GM13977 (cell line): Measurements from ENCODE around the gene SLC46A3.
"Not testable (repeated sequence)": the region's sequence is repeated elsewhere in the genome, so short reads cannot be mapped to it uniquely, and the experiment has no call there.

Experiments used
- DNase-seq: peaks from one replicate; pipeline ENCODE4 v3.0.0; 2012; ENCODE audit warnings: low spot score
- in situ Hi-C: fragments of 300-500 bp; cut with MboI; formaldehyde crosslinking; loops from one replicate; pipeline ENCODE4 v1.12.0; 2022; ENCODE audit warnings: low sequenced_read_pairs, low pct_unique_long_range_greater_than_20kb, mixed read lengths, inconsistent platforms; ENCODE audit not compliant: unreplicated experiment
- TF ChIP-seq, protein P1 (sequence below): IDR thresholded peaks from 2 replicates; pipeline ENCODE4 v1.5.1; 2012; ENCODE audit warnings: mild to moderate bottlenecking, control low read depth; ENCODE audit not compliant: insufficient read depth; ENCODE audit errors: extremely low read depth, missing control alignments

SLC46A3 gene

DNA sequence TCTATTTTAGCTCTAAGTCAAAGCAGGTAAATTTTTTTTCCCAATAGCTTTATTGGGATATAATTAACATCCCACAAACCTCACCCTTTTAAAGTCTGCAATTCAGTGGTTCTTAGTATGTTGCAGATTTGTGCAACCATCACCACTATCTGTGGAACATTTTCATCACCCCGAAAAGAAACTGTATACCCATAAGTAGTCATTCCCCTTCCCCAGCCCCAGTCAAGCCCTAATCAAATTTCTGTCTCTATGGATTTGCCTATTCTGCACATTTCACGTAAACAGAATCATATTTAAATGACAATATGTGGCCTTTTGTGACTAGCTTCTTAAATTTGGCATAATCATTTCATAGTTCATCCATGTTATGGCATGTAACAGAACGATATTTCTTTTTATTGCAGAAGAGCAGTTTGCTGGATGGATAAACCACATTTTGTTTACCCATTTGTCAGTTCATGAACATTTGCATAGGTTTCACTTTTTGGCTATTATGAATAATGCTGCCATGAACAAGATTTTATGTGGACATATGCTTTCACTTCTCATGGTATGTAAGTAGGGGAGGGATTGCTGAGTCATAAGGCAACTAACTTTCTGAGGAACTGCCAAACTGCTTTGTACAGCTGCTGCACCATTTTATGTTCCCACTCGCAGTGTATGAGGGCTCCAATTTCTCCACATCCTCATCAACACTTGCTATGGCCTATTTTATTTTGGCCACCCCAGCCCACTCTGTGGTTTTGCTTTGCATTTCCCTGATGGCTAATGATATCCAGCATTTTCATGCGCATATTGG is 10.9 kb downstream of the SLC46A3 start:
- in situ Hi-C loops, result no loop called here
- TF ChIP-seq, protein P1, sequence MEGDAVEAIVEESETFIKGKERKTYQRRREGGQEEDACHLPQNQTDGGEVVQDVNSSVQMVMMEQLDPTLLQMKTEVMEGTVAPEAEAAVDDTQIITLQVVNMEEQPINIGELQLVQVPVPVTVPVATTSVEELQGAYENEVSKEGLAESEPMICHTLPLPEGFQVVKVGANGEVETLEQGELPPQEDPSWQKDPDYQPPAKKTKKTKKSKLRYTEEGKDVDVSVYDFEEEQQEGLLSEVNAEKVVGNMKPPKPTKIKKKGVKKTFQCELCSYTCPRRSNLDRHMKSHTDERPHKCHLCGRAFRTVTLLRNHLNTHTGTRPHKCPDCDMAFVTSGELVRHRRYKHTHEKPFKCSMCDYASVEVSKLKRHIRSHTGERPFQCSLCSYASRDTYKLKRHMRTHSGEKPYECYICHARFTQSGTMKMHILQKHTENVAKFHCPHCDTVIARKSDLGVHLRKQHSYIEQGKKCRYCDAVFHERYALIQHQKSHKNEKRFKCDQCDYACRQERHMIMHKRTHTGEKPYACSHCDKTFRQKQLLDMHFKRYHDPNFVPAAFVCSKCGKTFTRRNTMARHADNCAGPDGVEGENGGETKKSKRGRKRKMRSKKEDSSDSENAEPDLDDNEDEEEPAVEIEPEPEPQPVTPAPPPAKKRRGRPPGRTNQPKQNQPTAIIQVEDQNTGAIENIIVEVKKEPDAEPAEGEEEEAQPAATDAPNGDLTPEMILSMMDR, result no peak
- peak; percentile 52 for DNase-seq

DNA sequence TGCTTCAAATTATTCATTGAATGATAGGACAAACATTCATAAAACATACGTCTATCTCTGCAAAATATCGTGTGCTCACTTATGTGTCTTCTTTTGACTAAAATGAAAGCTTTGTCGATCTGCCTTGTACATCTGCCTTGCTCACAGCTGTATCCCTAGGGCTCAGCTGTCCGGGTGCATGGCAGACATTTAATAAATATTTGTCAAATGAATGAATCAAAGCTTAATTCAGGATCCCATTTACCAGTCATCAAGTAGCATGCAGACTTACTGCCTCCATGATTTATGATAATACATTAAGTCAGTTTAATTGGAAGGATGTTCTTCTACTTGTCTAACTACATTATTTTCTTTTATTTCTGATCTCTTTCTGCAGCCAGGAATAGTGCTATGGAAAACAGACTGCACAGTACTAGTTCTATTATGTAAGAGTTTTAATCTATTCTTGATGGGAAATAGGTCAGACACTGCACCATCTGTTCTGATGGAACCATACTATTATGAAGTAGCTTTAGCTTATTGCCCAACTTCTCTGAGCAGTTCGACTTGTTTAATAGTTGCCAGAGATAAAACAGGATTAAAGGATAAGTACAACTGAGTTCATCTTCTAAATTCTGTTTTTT is 13.2 kb downstream of the SLC46A3 start:
- TF ChIP-seq, protein P1, result no peak
- DNase-seq, result no peak
- in situ Hi-C loops, result no loop called here

DNA sequence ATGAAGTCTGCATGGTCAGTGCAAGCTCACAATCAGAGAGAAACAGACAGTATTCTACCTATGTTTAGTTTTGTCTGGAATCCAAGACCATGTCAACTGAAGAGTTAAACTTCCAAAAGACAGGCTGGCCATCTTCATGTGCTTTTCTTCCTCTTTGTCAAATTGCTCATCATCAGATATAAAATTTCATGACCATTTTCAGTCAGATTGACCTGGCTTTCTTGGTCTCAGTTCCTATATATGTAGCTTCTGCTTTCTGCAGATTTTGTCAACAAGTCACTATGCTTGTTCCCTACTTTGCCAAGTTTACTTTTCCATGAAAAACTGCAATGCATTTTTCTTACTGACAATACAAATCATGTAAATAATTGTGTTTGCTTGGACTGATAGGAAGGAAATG is 13.9 kb downstream of the SLC46A3 start:
- TF ChIP-seq, protein P1, result no peak
- in situ Hi-C loops, result no loop called here
- DNase-seq, result no peak

DNA sequence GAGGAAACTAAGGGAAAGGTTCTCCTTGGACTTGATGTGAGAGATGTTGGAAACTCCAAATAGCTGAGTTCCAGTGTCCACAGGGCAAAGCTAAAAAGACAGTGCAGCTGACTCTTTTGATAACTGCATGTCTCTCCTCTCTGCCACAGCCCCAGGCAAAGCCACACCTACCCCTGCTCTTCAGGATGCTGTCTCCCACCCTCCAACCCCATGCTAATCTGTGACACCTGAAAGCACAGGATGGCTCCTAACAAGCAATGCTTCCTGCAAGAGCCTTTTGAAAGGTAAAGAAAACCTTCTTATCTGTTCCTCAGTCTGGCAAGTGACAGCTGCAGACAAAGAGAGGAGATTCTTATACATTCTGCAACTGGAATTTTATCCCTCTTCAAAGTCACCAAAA is 14.5 kb downstream of the SLC46A3 start:
- no peak for DNase-seq
- in situ Hi-C loops, result no loop called here
- TF ChIP-seq, protein P1, result no peak

DNA sequence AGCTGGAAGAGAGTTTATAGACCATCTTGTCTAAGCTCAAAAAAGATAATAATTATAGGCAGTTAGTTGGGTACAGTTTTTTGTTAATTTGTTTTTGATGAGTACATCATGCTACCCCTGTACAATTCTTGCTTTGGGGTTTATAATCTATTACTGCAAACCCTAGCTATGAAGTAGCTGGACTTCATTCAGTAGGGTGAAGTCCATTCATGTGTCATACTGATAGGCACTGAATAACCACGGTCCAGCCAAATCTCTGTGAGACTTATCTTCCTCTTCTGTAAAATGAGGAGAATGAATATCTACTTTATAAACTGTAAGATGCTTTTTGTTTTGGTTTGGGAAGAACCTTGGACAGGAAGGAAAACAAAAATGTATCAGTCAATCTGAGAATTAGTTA is 19.5 kb downstream of the SLC46A3 start:
- in situ Hi-C loops, result no loop called here
- TF ChIP-seq, protein P1, result no peak
- no peak for DNase-seq

DNA sequence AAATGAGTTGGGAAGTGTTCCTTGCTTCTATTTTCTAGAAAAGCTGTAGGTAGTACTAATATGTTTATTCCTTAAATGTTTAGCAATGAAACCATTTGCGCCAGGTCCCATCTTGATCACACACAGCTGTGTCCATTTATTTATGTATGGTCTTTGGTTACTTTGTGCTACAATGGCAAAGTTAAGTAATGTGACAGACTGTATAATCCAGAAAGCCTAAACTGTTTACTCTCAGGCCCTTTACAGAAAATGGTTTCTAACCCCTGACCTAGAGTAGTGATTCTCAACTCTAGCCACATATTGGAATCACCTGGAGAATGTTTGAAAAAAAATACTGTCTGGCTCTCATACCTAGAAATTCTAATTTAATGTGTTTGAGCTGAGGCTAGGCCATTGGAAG is 21.3 kb downstream of the SLC46A3 start:
- DNase-seq, result no peak
- in situ Hi-C loops, result no loop called here
- TF ChIP-seq, protein P1, result no peak

DNA sequence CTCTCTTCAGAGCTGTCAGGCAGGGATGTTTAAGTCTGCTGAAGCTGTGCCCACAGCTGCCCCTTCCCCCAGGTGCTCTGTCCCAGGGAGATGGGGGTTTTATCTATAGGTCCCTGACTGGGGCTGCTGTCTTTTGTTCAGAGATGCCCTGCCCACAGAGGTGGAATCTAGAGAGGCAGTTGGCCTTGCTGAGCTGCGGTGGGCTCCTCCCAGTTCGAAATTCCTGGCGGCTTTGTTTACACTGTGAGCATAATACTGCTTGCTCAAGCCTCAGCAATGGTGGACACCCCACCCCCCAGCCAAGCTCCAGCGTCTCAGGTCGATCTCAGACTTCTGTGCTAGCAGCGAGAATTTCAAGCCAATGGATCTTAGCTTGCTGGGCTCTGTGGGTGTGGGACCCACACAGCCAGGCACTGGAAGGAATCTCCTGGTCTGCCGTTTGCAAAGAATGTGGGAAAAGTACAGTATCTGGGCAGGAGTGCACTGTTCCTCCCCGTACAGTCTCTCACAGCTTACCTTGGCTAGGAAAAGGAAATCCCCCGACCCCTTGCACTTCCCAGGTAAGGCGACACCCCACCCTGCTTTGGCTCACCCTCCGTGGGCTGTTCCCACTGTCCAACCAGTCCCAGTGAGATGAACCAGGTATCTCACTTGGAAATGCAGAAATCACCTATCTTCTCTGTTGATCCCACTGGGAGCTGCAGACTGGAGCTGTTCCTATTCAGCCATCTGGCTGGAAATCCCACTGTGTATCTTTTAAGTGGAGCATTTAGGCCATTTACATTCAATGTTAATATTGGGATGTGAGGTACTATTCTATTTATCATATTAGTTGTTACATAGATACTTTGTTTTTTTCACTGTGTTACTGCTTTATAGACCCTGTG is 24.9 kb downstream of the SLC46A3 start:
- in situ Hi-C loops, DNase-seq: not testable (repeated sequence)
